SU-DHL-6 (cell line): Measurements from ENCODE around the gene LGR6.

Experiments used
- H2AFZ ChIP-seq: fragments of 200-600 bp; sonication (generic); 2 replicates; pipeline ENCODE4 v1.6.1; 2014; ENCODE audit warnings: low read depth, mild to moderate bottlenecking, moderate library complexity, mixed read lengths, antibody characterized with exemption, low read length; ENCODE audit not compliant: severe bottlenecking
- H3F3A ChIP-seq: fragments of 200-600 bp; shearing (Covaris generic); 2 replicates; pipeline ENCODE4 v1.6.0; 2016; ENCODE audit warnings: antibody characterized with exemption, mild to moderate bottlenecking; ENCODE audit not compliant: insufficient read depth
- H3K27ac ChIP-seq: fragments of 200-600 bp; sonication (generic); 2 replicates; pipeline ENCODE4 v1.5.1; 2016; ENCODE audit warnings: low read depth, mild to moderate bottlenecking, low read length, moderate library complexity, mixed read lengths
- H3K27me3 ChIP-seq: fragments of 200-600 bp; sonication (generic), shearing (Covaris generic); 2 replicates; pipeline ENCODE4 v1.6.0; 2014; ENCODE audit warnings: mild to moderate bottlenecking, low read length
- H3K36me3 ChIP-seq: fragments of 200-600 bp; sonication (generic); 2 replicates; pipeline ENCODE4 v1.6.1; 2014; ENCODE audit warnings: mild to moderate bottlenecking, low read length, mixed read lengths
- H3K4me2 ChIP-seq: fragments of 300-600, 200-600 bp; shearing (Covaris generic), sonication (generic); 2 replicates; pipeline ENCODE4 v1.6.0; 2014; ENCODE audit warnings: low read length, low read depth, mild to moderate bottlenecking; ENCODE audit not compliant: poor library complexity, severe bottlenecking
- H3K4me3 ChIP-seq: fragments of 200-600 bp; sonication (generic); 2 replicates; pipeline ENCODE4 v1.5.1; 2014; ENCODE audit warnings: antibody characterized with exemption, low read length, mild to moderate bottlenecking, mixed read lengths; ENCODE audit not compliant: insufficient read depth, poor library complexity, severe bottlenecking
- H3K79me2 ChIP-seq: fragments of 200-600 bp; sonication (generic); 2 replicates; pipeline ENCODE4 v1.6.1; 2014; ENCODE audit warnings: mild to moderate bottlenecking, low read length, moderate library complexity; ENCODE audit not compliant: insufficient read depth
- H3K9ac ChIP-seq: fragments of 200-600 bp; sonication (generic); 2 replicates; pipeline ENCODE4 v1.7.0; 2014; ENCODE audit warnings: mild to moderate bottlenecking, low read length
- H3K9me2 ChIP-seq: fragments of 200-600 bp; sonication (generic); replicated peaks from 2 replicates; pipeline ENCODE4 v1.6.1; 2014; ENCODE audit warnings: low read length; ENCODE audit not compliant: insufficient read depth
- H3K9me3 ChIP-seq: fragments of 200-600 bp; sonication (generic); 2 replicates; pipeline ENCODE4 v1.6.1; 2014; ENCODE audit warnings: low read length, mixed read lengths; ENCODE audit not compliant: insufficient read depth
- H4K20me1 ChIP-seq: fragments of 200-600 bp; sonication (generic); 2 replicates; pipeline ENCODE4 v1.6.1; 2014; ENCODE audit warnings: low read depth, mild to moderate bottlenecking, antibody characterized with exemption, low read length, moderate library complexity, mixed read lengths
- CTCF ChIP-seq: fragments of 200-600 bp; sonication (generic); IDR thresholded peaks from one replicate; pipeline ENCODE4 v1.5.1; 2017; ENCODE audit warnings: antibody characterized with exemption, mild to moderate bottlenecking, low read length, moderate library complexity; ENCODE audit not compliant: insufficient read depth, poor library complexity, severe bottlenecking
- EZH2phosphoT487 ChIP-seq: fragments of 200-600 bp; sonication (generic), shearing (Covaris generic); conservative IDR thresholded peaks from 2 replicates; pipeline ENCODE4 v1.6.1; 2018; ENCODE audit warnings: mild to moderate bottlenecking, antibody characterized with exemption, low read length, moderate library complexity, mixed read lengths

LGR6 gene

GRCh38 chr1:202225131-202225530, 31.5 kb downstream of the LGR6 start:
- Histone ChIP-seq H3F3A (no peaks in the 10 kb centered on the region), H4K20me1 (no peaks in the 10 kb centered on the region), H3K4me3 (no peak overlapping the region), H3K36me3 (no peaks in the 10 kb centered on the region), H3K27me3 (no peaks in the 10 kb centered on the region), H3K9ac (no peak overlapping the region), H3K27ac (no peak overlapping the region), H3K9me3 (no peaks in the 10 kb centered on the region), H3K79me2 (no peaks in the 10 kb centered on the region), H3K4me2 (no peak overlapping the region), H2AFZ (no peak overlapping the region), H3K9me2 (no peaks in the 10 kb centered on the region)
- no peak for TF ChIP-seq CTCF
- no peak for TF ChIP-seq EZH2phosphoT487

- Histone ChIP-seq H3K27me3 (no peaks in the 10 kb centered on the region), H3K9me3 (no peaks in the 10 kb centered on the region), H4K20me1 (no peaks in the 10 kb centered on the region), H3K79me2 (no peaks in the 10 kb centered on the region), H2AFZ (no peak overlapping the region), H3K4me3 (no peak overlapping the region), H3F3A (no peaks in the 10 kb centered on the region), H3K9me2 (no peaks in the 10 kb centered on the region), H3K36me3 (no peaks in the 10 kb centered on the region), H3K9ac (no peak overlapping the region), H3K4me2 (no peak overlapping the region), H3K27ac (no peak overlapping the region)
- TF ChIP-seq EZH2phosphoT487, result no peak
- TF ChIP-seq CTCF, result no peak
These were observed 33.6 kb downstream of the LGR6 start for GRCh38 chr1:202227053-202227672.

- H3K4me3 ChIP-seq, result no peak overlapping the region
These were observed 34.4 kb downstream of the LGR6 start for GRCh38 chr1:202227997-202228401.

More at GRCh38 chr1:202227997-202228401, 34.4 kb downstream of the LGR6 start:
- no peak overlapping the region for H2AFZ ChIP-seq
- no peaks in the 10 kb centered on the region for H4K20me1 ChIP-seq
- H3K27ac ChIP-seq, result no peak overlapping the region
- H3K9me2 ChIP-seq, result no peaks in the 10 kb centered on the region
- no peaks in the 10 kb centered on the region for H3K79me2 ChIP-seq
- no peaks in the 10 kb centered on the region for H3F3A ChIP-seq
- H3K4me2 ChIP-seq, result no peak overlapping the region
- no peaks in the 10 kb centered on the region for H3K9me3 ChIP-seq
- no peaks in the 10 kb centered on the region for H3K27me3 ChIP-seq
- TF ChIP-seq EZH2phosphoT487 (no peak), CTCF (no peak)
- H3K9ac ChIP-seq, result no peak overlapping the region
- no peaks in the 10 kb centered on the region for H3K36me3 ChIP-seq
